GM18858 (cell line): ENCODE measurements around the gene TLCD3A.

Experiments
- ATAC-seq: cut with Tn5 transposase; IDR thresholded peaks from one replicate; pipeline ENCODE4 v1.9.1; 2021; ENCODE audit not compliant: unreplicated experiment

Gene TLCD3A

GRCh38 chr17:705863-706262 lies 26.5 kb upstream of the TLCD3A start:
- no peak for ATAC-seq

GRCh38 chr17:708132-708531 lies 24.3 kb upstream of the TLCD3A start:
- no peak for ATAC-seq

- no peak for ATAC-seq
These were observed 14.3 kb upstream of the TLCD3A start for GRCh38 chr17:718075-718474.

GRCh38 chr17:720706-721539 lies 11.5 kb upstream of the TLCD3A start:
- ATAC-seq = no peak

GRCh38 chr17:721540-721937 lies 10.9 kb upstream of the TLCD3A start:
- ATAC-seq = no peak

GRCh38 chr17:725084-725483 lies 7.3 kb upstream of the TLCD3A start:
- ATAC-seq = no peak

- no peak for ATAC-seq
These were observed 6.7 kb upstream of the TLCD3A start for GRCh38 chr17:725746-726145.

GRCh38 chr17:726271-726919 lies 6.0 kb upstream of the TLCD3A start:
- ATAC-seq = no peak

GRCh38 chr17:728911-729310 lies 3.5 kb upstream of the TLCD3A start:
- ATAC-seq = no peak

- no peak for ATAC-seq
These were observed 741 bp upstream of the TLCD3A start for GRCh38 chr17:731644-732066.

- ATAC-seq = no peak
These were observed 715 bp downstream of the TLCD3A start for GRCh38 chr17:732902-733720.

- ATAC-seq = no peak
These were observed 1.3 kb downstream of the TLCD3A start for GRCh38 chr17:733743-734142.

GRCh38 chr17:737561-738113 lies 5.2 kb downstream of the TLCD3A start:
- ATAC-seq = no peak

GRCh38 chr17:740240-741017 lies 8.0 kb downstream of the TLCD3A start:
- ATAC-seq = peak; percentile 62

GRCh38 chr17:742147-742793 lies 9.9 kb downstream of the TLCD3A start:
- ATAC-seq = no peak

- ATAC-seq = no peak
These were observed 10.7 kb downstream of the TLCD3A start for GRCh38 chr17:743139-743538.

GRCh38 chr17:744937-745336 lies 12.5 kb downstream of the TLCD3A start:
- no peak for ATAC-seq

- ATAC-seq = no peak
These were observed 13.0 kb downstream of the TLCD3A start for GRCh38 chr17:745406-745805.

- no peak for ATAC-seq
These were observed 13.8 kb downstream of the TLCD3A start for GRCh38 chr17:746181-746580.
